H1 (cell line): Measurements from ENCODE around the gene LCLAT1. TPM values are rescaled to one million over a fixed set of nuclear protein-coding genes. Genes with fewer than 3 reads are reported as not detected.
A peak's percentile ranks its signal among the peaks of the same experiment; 100 is the strongest.

Experiments
- CTCF ChIA-PET: fragments of 300-600 bp; sonication (Branson Sonifier 250); formaldehyde crosslinking; loops from one replicate; lab custom pipeline; 2021; ENCODE audit not compliant: partially characterized antibody; lab: Charles Lee
- POLR2A ChIA-PET: fragments of 300-600 bp; sonication (Branson Sonifier 250); formaldehyde crosslinking; loops from one replicate; lab custom pipeline; 2021; ENCODE audit warnings: inconsistent platforms; ENCODE audit not compliant: partially characterized antibody; lab: Charles Lee
- DNase-seq, 2 experiments: peaks; one replicate each; pipeline versions ENCODE4 v3.0.0 to v3.0.0-alpha.2; 2010 to 2022; ENCODE audit warnings: low spot score in 2 of 2, low read depth in 1 of 2, mixed read lengths in 1 of 2
- FAIRE-seq: peaks from 2 replicates; lab custom pipeline; 2011; peaks lifted over from hg19 to GRCh38; lab: Jason Lieb, UNC
- H2AFZ ChIP-seq: 2 replicates; pipeline ENCODE4 v1.8.1; 2012; ENCODE audit warnings: low read length, inconsistent platforms
- H2AK5ac ChIP-seq: 2 replicates; pipeline ENCODE4 v1.6.1; 2013; ENCODE audit warnings: low read depth, low read length
- H2BK120ac ChIP-seq: replicated peaks from 2 replicates; pipeline ENCODE3; 2013; ENCODE audit warnings: low read depth, low read length, inconsistent platforms
- H2BK12ac ChIP-seq: 2 replicates; pipeline ENCODE4 v1.6.1; 2013; ENCODE audit warnings: low read depth, low read length
- H2BK15ac ChIP-seq: 2 replicates; pipeline ENCODE4 v1.6.1; 2013; ENCODE audit warnings: low read length
- H2BK20ac ChIP-seq: 2 replicates; pipeline ENCODE4 v1.6.1; 2013; ENCODE audit warnings: low read length
- H2BK5ac ChIP-seq: 2 replicates; pipeline ENCODE4 v1.6.1; 2013; ENCODE audit warnings: low read depth, low read length
- H3K14ac ChIP-seq: 2 replicates; pipeline ENCODE4 v1.6.1; 2013; ENCODE audit warnings: inconsistent platforms; ENCODE audit not compliant: insufficient read length
- H3K18ac ChIP-seq: 2 replicates; pipeline ENCODE4 v1.6.1; 2013; ENCODE audit warnings: low read length; ENCODE audit errors: extremely low read depth
- H3K23ac ChIP-seq: 2 replicates; pipeline ENCODE4 v1.6.1; 2013; ENCODE audit warnings: inconsistent platforms; ENCODE audit not compliant: insufficient read length
- H3K23me2 ChIP-seq: 2 replicates; pipeline ENCODE4 v1.6.1; 2013; ENCODE audit warnings: low read depth, low read length
- H3K27ac ChIP-seq: 2 replicates; pipeline ENCODE4 v1.6.1; 2011; ENCODE audit warnings: low read depth, low read length, inconsistent platforms
- H3K27me3 ChIP-seq, 4 experiments: replicated peaks in 1 of 4; 1 replicate in 1 of 4; 2 replicates in 3 of 4; pipeline versions ENCODE4 v1.6.1 to v1.8.1; 2011 to 2013; ENCODE audit warnings: low read length in 3 of 4, mild to moderate bottlenecking in 3 of 4, inconsistent platforms in 2 of 4, mixed read lengths in 2 of 4, moderate library complexity in 1 of 4; ENCODE audit not compliant: control insufficient read depth in 3 of 4, insufficient read depth in 3 of 4; ENCODE audit errors: extremely low read depth in 1 of 4
- H3K36me3 ChIP-seq, 4 experiments: 2 replicates each; pipeline versions ENCODE4 v1.6.1 to v1.8.1; 2011 to 2013; ENCODE audit warnings: mild to moderate bottlenecking in 4 of 4, low read length in 3 of 4, moderate library complexity in 2 of 4, control low read depth in 1 of 4, inconsistent platforms in 1 of 4; ENCODE audit not compliant: insufficient read depth in 4 of 4, control insufficient read depth in 2 of 4
- H3K4ac ChIP-seq: replicated peaks from 2 replicates; pipeline ENCODE3; 2013; ENCODE audit warnings: low read length, low read depth, mixed read lengths, inconsistent platforms; ENCODE audit not compliant: insufficient read length
- H3K4me1 ChIP-seq, 4 experiments: replicated peaks in 1 of 4; 1 replicate in 1 of 4; 2 replicates in 3 of 4; pipeline versions ENCODE4 v1.6.1 to v1.8.1; 2011 to 2013; ENCODE audit warnings: low read length in 3 of 4, inconsistent platforms in 2 of 4, mixed read lengths in 1 of 4; ENCODE audit not compliant: insufficient read depth in 4 of 4, control insufficient read depth in 3 of 4
- H3K4me2 ChIP-seq, 2 experiments: 2 replicates each; pipeline versions ENCODE4 v1.6.1 to v1.8.1; 2011 to 2013; ENCODE audit warnings: low read depth in 2 of 2, low read length in 2 of 2, control low read depth in 1 of 2, inconsistent platforms in 1 of 2, mild to moderate bottlenecking in 1 of 2; ENCODE audit not compliant: insufficient read depth in 1 of 2
- H3K4me3 ChIP-seq, 4 experiments: fragments of 200-600, 300-600 bp in 1 of 4; sonication (generic), shearing (Covaris generic), sonication (Bioruptor Twin) in 1 of 4; 2 replicates each; pipeline versions ENCODE4 v1.5.1 to v1.8.1; 2011 to 2016; ENCODE audit warnings: low read length in 4 of 4, low read depth in 3 of 4, control low read depth in 2 of 4, inconsistent platforms in 2 of 4, mild to moderate bottlenecking in 2 of 4, mixed read lengths in 1 of 4, moderate library complexity in 1 of 4; ENCODE audit not compliant: insufficient read depth in 2 of 4; ENCODE audit errors: extremely low read depth in 1 of 4
- H3K56ac ChIP-seq: replicated peaks from 2 replicates; pipeline ENCODE3; 2013; ENCODE audit warnings: low read depth, mild to moderate bottlenecking, mixed read lengths, low read length, inconsistent platforms; ENCODE audit not compliant: insufficient read length
- H3K79me1 ChIP-seq: 2 replicates; pipeline ENCODE4 v1.6.1; 2013; ENCODE audit warnings: low read depth, low read length, control low read depth
- H3K79me2 ChIP-seq, 2 experiments: 2 replicates each; pipeline versions ENCODE4 v1.6.1 to v1.8.1; 2012 to 2013; ENCODE audit warnings: low read length in 2 of 2, mild to moderate bottlenecking in 2 of 2, inconsistent platforms in 1 of 2; ENCODE audit not compliant: insufficient read depth in 2 of 2, control insufficient read depth in 1 of 2
- H3K9ac ChIP-seq, 4 experiments: replicated peaks in 1 of 4; 1 replicate in 1 of 4; 2 replicates in 3 of 4; pipeline versions ENCODE4 v1.6.1 to v1.8.1; 2011 to 2013; ENCODE audit warnings: low read depth in 3 of 4, low read length in 3 of 4, control low read depth in 2 of 4, mild to moderate bottlenecking in 2 of 4, moderate library complexity in 2 of 4, inconsistent platforms in 1 of 4; ENCODE audit errors: extremely low read depth in 1 of 4
- H3K9me3 ChIP-seq, 2 experiments: 2 replicates each; pipeline versions ENCODE4 v1.6.1 to v1.8.1; 2012 to 2013; ENCODE audit warnings: mild to moderate bottlenecking in 2 of 2, moderate library complexity in 2 of 2, control low read depth in 1 of 2, inconsistent platforms in 1 of 2, low read depth in 1 of 2, low read length in 1 of 2, mixed read lengths in 1 of 2; ENCODE audit not compliant: insufficient read depth in 2 of 2
- H4K20me1 ChIP-seq, 2 experiments: replicated peaks in 1 of 2; 2 replicates each; pipeline versions ENCODE3 to v1.8.1; 2011 to 2013; ENCODE audit warnings: inconsistent platforms in 2 of 2, low read length in 2 of 2, mild to moderate bottlenecking in 1 of 2; ENCODE audit not compliant: insufficient read depth in 2 of 2, control insufficient read depth in 1 of 2
- H4K5ac ChIP-seq: 2 replicates; pipeline ENCODE4 v1.6.1; 2013; ENCODE audit warnings: low read length, low read depth, mixed read lengths, inconsistent platforms; ENCODE audit not compliant: insufficient read length
- H4K8ac ChIP-seq: 2 replicates; pipeline ENCODE4 v1.8.0; 2013; ENCODE audit warnings: mild to moderate bottlenecking, moderate library complexity, low read length, inconsistent platforms; ENCODE audit not compliant: insufficient read depth; ENCODE audit errors: extremely low read depth
- H4K91ac ChIP-seq: replicated peaks from 2 replicates; pipeline ENCODE3; 2013; ENCODE audit warnings: low read length, mixed read lengths, inconsistent platforms; ENCODE audit not compliant: insufficient read length
- CBX8 ChIP-seq: fragments of 300-800, 300-1000 bp; sonication (generic); IDR thresholded peaks from 2 replicates; pipeline ENCODE4 v1.7.1; 2016; ENCODE audit warnings: low read depth, low read length, borderline replicate concordance
- CEBPB ChIP-seq: IDR thresholded peaks from 2 replicates; pipeline ENCODE4 v1.6.1; 2012; ENCODE audit warnings: low read depth, low read length
- CHD1 ChIP-seq: IDR thresholded peaks from 2 replicates; pipeline ENCODE4 v1.6.1; 2012; ENCODE audit warnings: low read depth, low read length, improper control_type of control experiment
- HDAC6 ChIP-seq: IDR thresholded peaks from one replicate; pipeline ENCODE4 v1.7.1; 2012; ENCODE audit warnings: low read depth, mild to moderate bottlenecking, inconsistent platforms, low read length, moderate library complexity
- MAFK ChIP-seq: IDR thresholded peaks from 2 replicates; pipeline ENCODE4 v1.6.1; 2012; ENCODE audit warnings: low read depth, mild to moderate bottlenecking, improper control_type of control experiment, low read length
- POLR2AphosphoS5 ChIP-seq: IDR thresholded peaks from 2 replicates; pipeline ENCODE4 v1.6.1; 2011; ENCODE audit warnings: low read depth, low read length
- RAD21 ChIP-seq, 2 experiments: IDR thresholded peaks in 1 of 2; conservative IDR thresholded peaks in 1 of 2; 2 replicates each; pipeline ENCODE4 v1.6.1; 2011; ENCODE audit warnings: low read depth in 2 of 2, low read length in 2 of 2, improper control_type of control experiment in 1 of 2, inconsistent platforms in 1 of 2, mild to moderate bottlenecking in 1 of 2, moderate library complexity in 1 of 2
- RFX5 ChIP-seq: IDR thresholded peaks from 2 replicates; pipeline ENCODE4 v1.6.1; 2011; ENCODE audit warnings: low read depth, low read length, improper control_type of control experiment, borderline replicate concordance
- RNF2 ChIP-seq: fragments of 200-900, 300-1000 bp; sonication (generic); IDR thresholded peaks from 2 replicates; pipeline ENCODE4 v1.7.1; 2016; ENCODE audit warnings: borderline replicate concordance, low read depth, mild to moderate bottlenecking, antibody characterized with exemption, low read length; ENCODE audit not compliant: poor library complexity, severe bottlenecking; ENCODE audit errors: missing control alignments
- SIRT6 ChIP-seq: IDR thresholded peaks from one replicate; pipeline ENCODE4 v1.7.1; 2012; ENCODE audit warnings: low read length, inconsistent platforms
- SRF ChIP-seq: IDR thresholded peaks from 2 replicates; pipeline ENCODE4 v1.6.1; 2011; ENCODE audit warnings: mild to moderate bottlenecking, low read depth, low read length, moderate library complexity
- TEAD4 ChIP-seq: IDR thresholded peaks from 2 replicates; pipeline ENCODE4 v1.6.1; 2012; ENCODE audit warnings: low read depth, low read length, inconsistent platforms, mixed read lengths
- WGBS, 2 experiments: shearing (Covaris generic) in 1 of 2; methylation state at CpG; one replicate each; pipeline versions ENCODE4 v1.1.6 to v1.1.7; 2013 to 2015; ENCODE audit warnings: low lambda C conversion rate in 2 of 2, mixed read lengths in 2 of 2, inconsistent platforms in 1 of 2, low coverage in 1 of 2, missing lambda C conversion rate in 1 of 2; ENCODE audit not compliant: insufficient replicate concordance in 2 of 2, insufficient coverage in 1 of 2, insufficient read length in 1 of 2; ENCODE audit errors: extremely low coverage in 1 of 2, missing lambda C conversion rate in 1 of 2; 5-methylcytosine and 5-hydroxymethylcytosine counted together
- polyA plus RNA-seq, 7 experiments: library from polyadenylated mRNA; depleted of rRNA in 3 of 7; stranded (reverse) in 5 of 7; unstranded in 2 of 7; fragments of >200 nt in 5 of 7; fragments of 200-250 nt in 2 of 7; gene quantifications; 1 replicate in 5 of 7; 2 replicates in 1 of 7; 4 replicates in 1 of 7; pipeline versions ENCODE4 v1.2.1 to v1.2.3, GENCODE V29; 2011 to 2013; ENCODE audit warnings: missing spikeins in 2 of 7, mixed read lengths in 2 of 7
- total RNA-seq: library from RNA; stranded (reverse); fragmentation: NEBNext Ultra II Directional; extraction: Animal tissue kit (Norgen Biotek cat#: 25700); gene quantifications from 2 replicates; pipeline ENCODE4 v1.2.1, GENCODE V29; 2021

LCLAT1 gene
- total and polyA plus RNA-seq, 2 of the 8 experiments (the other 6 are each of a cell fraction or from before 2014, with no cell fraction given): 7.6 to 22.0 TPM

- Histone ChIP-seq H3K9me3 (no peaks in the 10 kb centered on the region), H3K4me3 (no peak overlapping the region), H4K5ac (no peak overlapping the region)
Observed at GRCh38 chr2:30684996-30685395, 237.9 kb downstream of the LCLAT1 start.

More at GRCh38 chr2:30684996-30685395, 237.9 kb downstream of the LCLAT1 start:
- Histone ChIP-seq H2BK120ac (no peak overlapping the region), H2BK15ac (no peak overlapping the region), H3K27ac (no peak overlapping the region), H3K4ac (no peak overlapping the region), H3K79me2 (no peaks in the 10 kb centered on the region), H3K36me3 (no peaks in the 10 kb centered on the region), H4K91ac (no peak overlapping the region), H3K9ac (no peak overlapping the region), H2AFZ (no peak overlapping the region), H4K20me1 (no peaks in the 10 kb centered on the region), H3K27me3 (no peaks in the 10 kb centered on the region), H3K79me1 (no peaks in the 10 kb centered on the region; the same call in 1 of the 2 replicates), H4K8ac (no peak overlapping the region), H3K23me2 (no peaks in the 10 kb centered on the region), H3K4me1 (no peaks in the 10 kb centered on the region), H2BK20ac (no peak overlapping the region), H3K18ac (no peak overlapping the region), H3K23ac (no peak overlapping the region), H3K56ac (no peak overlapping the region), H2AK5ac (no peak overlapping the region), H2BK12ac (no peak overlapping the region), H3K14ac (no peak overlapping the region), H3K4me2 (no peak overlapping the region), H2BK5ac (no peak overlapping the region)
- ChIA-PET POLR2A (no interaction called here), CTCF (interaction anchor here (1.7 to 13.9 kb wide), 9 partner anchors 9 to 511 kb away, joined by 4 to 217 read pairs (median 11); no protein-coding TSS in a partner anchor)
- 92% methylated on average over 3 of the region's 3 CpGs; no CpG with 5 or more reads in 1 of the 2 experiments for WGBS, 2 experiments
- FAIRE-seq (no peak), DNase-seq (peak in 1 of 2 experiments; percentile 10)
- TF ChIP-seq RAD21 (IDR thresholded peaks at IDR 0.05 in 1 of 2, conservative IDR thresholded peaks at IDR 0.05 in 1 of 2; ENCODE audit: low read depth in 2 of 2, low read length in 2 of 2) (no peak), RNF2 (no peak), CBX8 (no peak), SIRT6 (no peak), RFX5 (no peak), POLR2AphosphoS5 (no peak), TEAD4 (no peak), HDAC6 (no peak), CHD1 (no peak), CEBPB (no peak), SRF (no peak), MAFK (no peak)
